Activated CD8-positive, alpha-beta memory T cell treated with anti-CD3 and anti-CD28 coated beads for 1 hour (primary cell): ENCODE measurements around the gene ENPP5.

Source experiments
- DNase-seq, 2 donors: peaks; one replicate each; pipeline ENCODE4 v3.0.0-alpha.2; 2020; ENCODE audit warnings: low read depth in 1 of 2; ENCODE audit errors: extremely low read depth in 1 of 2

Gene ENPP5, protein sequence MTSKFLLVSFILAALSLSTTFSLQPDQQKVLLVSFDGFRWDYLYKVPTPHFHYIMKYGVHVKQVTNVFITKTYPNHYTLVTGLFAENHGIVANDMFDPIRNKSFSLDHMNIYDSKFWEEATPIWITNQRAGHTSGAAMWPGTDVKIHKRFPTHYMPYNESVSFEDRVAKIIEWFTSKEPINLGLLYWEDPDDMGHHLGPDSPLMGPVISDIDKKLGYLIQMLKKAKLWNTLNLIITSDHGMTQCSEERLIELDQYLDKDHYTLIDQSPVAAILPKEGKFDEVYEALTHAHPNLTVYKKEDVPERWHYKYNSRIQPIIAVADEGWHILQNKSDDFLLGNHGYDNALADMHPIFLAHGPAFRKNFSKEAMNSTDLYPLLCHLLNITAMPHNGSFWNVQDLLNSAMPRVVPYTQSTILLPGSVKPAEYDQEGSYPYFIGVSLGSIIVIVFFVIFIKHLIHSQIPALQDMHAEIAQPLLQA

DNA sequence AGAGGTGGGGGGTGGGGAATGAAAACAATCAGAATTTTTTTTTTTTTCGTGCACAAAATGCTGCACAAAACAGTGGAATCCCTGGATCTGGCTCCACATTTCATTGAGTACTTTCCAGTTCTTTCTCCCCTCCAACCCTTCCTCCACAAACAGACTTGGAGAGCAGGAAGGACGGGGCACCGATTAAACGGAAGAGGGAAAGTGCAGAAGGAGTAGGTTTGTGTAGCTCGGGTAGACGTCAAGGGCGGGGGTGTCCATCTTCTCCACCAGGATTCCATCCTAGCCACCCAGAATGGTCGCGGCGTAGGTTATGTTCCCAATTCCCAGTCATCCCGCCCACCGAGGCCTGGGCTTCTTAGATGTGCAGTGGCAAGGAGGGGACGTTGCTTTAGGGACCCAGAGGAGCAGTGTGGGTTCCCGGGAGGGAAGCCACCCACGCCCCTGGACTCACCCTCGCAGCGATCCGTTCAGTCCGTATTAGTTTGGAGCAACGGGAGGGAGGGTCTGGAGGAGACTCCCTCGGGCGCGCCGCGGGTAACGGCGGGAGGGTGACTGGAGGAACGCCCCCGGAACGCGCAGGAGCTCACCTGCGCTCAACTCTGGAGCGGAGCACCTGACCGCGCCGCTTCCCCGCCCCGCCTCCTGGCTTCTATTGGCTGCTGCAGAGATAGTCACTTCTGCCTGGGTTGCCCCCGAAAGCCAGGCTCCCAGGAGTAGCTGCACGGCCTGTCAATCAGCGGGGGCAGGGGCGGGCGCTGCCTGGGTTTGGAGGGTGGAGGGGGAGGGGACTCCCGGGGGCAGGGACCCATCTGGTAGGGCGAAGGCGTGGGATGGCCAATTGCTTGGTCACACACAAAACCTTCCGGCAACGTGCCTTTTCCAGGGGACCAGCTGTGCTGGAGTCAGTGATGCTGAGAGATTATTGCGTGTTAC lies at the start of gene ENPP5:
ENPP5 (minus strand) TSS at position 624 of the 933 bp plus-strand sequence. CDS start 2,718 bp downstream, outside the sequence.
- peak; percentile 57 to 60 for DNase-seq

DNA sequence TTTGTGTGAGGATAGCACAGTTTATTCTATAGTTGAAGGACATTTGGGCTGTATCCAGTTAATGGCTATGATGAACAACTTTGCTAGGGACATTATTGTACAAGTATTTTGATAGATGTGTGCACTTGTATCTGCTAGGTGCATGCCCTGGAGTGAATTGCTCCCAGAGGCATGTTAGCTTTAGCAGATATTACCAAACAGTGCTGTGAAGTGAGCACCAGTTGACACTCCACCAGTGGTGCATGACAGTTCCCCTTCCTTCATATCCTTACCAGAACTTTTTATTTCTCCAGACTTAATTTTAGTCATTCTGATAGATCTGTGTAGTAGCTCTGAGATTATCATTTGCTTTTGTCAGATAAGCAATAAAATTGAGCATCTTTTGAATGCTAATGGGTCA lies 48.9 kb upstream of the ENPP5 start:
- no peak for DNase-seq

DNA sequence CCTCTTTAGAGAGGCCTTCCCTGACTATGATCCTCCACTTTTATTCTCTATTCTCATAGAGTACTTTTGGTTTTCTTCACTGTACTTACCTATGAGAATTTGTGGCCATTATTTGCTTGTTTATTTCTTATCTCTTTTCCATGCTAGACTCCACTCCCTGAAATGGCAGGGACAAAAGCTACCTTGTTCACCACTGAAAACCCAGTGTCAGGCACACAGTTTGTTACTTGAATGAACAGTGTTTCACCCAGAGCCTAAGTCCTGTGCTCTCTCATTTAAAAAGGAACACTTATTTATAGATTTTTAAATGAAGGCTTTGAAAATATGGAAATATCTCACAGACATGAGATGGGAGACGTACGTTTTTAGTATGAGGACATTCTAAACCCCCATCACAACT lies 47.7 kb upstream of the ENPP5 start:
- no peak for DNase-seq

DNA sequence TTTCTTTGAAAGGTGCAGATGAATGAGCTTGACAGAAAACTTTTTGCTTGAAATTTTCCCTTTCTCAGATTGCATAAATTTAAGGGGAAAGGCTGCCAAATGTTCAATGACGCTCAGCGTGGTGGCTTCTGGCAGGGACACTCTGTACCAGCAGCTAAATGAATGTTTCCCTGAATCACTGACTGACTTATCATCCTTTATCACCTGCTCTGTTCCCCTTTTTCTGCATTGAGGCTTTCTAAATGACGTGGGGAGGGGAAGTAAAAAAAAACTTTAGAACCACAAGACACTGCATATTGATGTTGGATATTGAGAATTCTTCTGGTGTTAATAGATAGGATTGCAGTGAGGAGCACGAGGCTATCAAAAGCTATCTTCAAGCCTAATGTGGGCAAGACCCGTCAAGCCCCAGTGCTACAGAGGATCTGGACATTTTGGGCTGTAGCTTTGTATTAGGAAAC lies 46.9 kb upstream of the ENPP5 start:
- no peak for DNase-seq

DNA sequence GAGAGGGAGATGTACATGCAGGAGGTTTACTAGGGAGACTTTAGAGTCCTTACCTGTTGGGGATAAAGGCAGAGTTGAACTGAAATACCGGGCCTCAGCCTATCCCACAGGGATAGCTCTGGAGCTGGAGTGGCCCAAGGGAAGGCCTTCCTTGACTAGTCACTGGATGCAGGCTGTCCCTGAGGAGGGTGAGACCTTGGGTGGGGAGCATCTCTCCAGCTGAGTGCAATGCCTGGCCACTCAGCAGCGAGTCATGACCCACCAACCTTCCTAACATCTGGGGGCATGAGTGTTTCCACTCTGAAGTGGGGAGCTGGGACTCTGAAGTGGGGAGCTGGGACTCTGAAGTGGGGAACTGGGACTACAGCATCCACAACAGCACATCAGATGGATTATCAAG lies 46.1 kb upstream of the ENPP5 start:
- no peak for DNase-seq

DNA sequence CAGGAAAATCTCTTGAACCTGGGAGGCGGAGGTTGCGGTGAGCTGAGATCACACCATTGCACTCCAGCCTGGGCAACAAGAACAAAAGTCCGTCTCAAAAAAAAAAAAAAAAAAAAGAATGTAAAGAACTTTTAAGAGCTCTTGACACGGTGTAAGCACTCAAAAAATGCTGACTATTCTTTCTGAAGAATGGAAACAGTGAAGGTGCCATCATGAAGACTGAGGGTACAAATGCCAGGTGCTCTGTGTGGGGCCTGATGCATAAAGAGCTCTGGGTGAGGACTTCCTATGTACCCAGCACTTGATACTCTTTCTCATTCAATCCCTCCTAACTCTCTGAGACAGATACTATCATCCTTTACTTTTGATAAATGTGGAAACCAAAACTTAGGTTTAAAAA lies 45.0 kb upstream of the ENPP5 start:
- DNase-seq = no peak

DNA sequence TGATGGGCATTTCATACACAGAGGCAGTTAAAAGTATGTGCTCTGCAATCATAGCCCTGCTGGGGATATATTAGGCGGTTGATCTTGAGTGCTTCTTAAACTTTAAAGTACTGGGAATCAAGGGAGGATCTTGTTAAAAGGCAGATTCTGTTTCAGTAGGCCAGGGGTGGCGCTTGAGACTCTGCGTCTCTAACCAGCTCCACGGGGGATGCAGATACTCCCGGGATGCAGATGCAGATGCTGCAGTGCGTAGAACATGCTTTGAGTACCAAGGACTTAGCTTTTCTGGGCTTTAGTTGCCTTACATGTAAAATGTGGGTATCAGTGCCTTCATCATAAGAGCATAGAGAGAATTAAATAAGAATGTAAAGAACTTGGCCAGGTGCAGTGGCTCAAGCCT lies 44.4 kb upstream of the ENPP5 start:
- DNase-seq = no peak

DNA sequence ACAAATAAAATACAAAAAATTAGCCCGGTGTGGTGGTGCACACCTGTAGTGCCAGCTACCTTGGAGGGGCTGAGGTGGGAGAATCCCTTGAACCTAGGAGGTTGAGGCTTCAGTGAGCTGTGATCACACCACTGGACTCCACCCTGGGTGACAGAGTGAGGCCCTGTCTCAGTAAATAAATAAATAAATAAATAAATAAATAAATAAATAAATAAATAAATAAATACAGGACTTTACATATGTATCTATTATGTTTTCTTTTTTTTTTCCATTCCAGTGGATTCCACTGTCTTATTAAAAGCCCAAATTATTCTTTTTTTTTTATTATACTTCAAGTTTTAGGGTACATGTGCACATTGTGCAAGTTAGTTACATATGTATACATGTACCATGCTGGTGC lies 41.1 kb upstream of the ENPP5 start:
- DNase-seq = no peak

DNA sequence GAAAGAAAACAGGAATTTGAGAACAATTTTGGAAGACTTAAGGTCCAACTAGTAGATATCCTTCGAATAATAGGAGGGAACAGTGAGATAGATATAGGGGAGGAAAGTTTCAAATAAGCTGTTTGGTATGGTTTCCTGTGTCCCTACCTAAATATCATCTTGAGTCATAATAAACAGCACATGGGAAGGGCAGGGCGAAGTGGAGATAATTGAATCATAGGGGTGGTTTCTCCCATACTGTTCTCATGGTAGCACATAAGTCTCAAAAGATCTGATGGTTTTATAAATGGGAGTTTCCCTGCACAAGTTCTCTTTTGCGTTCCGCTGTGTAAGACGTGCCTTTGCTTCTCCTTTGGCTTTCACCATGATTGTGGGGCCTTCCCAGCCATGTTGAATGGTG lies 39.5 kb upstream of the ENPP5 start:
- DNase-seq = no peak

DNA sequence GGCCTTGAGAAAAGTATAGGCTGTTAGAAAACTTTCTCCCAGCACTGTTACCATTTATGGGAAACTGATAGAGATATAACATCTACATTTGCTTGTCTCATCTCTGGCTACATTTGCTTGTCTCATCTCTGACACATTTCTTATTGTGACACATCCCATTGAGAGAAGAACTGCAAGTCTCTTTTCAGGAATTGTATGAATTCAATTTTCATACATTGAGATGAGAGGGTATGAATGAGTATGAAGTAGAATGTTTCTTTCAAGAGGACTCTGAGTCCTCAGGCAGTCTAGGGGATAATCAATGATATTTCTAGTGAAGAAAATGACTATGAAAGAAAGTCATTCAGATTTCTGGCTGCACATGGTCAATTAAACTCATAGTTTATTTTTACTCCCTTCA lies 37.5 kb upstream of the ENPP5 start:
- no peak for DNase-seq

DNA sequence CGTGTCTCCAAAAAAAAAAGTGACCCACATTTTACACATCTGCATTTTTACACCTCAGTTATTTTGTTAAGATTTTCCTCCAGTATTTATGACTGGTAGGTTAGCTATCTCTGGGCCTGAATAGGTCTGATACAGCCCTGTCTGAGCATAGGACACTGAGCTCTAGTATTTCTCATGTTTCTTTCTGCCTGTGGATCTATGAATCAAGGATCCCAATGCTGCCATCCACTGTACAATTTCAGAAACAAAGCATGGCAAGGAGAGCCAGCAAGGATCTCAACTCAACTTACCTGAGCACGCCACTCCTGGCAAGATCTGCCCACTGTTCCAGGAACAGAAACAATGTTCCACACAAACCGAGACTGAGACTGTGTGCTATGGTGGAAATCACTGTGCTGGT lies 36.4 kb upstream of the ENPP5 start:
- DNase-seq = no peak

DNA sequence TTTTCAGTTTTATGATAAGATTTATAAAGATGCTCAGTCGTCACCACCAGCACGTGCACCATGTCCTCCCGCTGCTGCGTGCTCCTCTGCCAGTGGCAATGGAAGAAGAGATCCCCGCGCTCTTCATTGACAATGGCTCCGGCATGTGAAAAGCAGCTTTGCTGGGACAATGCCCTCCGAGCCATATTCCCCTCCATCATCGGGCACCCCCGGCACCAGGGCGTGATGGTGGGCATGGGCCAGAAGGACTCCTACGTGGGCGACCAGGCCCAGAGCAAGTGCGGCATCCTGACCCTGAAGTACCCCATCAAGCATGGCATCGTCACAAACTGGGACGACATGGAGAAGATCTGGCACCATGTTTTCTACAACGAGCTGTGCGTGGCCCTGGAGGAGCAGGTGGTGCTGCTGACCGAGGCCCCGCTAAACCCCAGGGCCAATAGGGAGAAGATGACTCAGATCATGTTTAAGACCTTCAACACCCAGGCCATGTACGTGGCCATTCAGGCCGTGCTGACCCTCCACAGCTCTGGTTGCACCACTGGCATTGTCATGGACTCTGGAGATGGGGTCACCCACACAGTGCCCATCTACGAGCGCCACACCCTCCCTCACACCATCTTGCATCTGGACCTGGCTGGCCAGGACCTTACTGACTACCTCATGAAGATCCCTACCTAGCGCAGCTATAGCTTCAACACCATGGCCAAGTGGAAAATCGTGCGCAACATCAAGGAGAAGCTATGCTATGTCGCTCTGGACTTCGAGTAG lies 34.3 kb upstream of the ENPP5 start:
- no peak for DNase-seq

DNA sequence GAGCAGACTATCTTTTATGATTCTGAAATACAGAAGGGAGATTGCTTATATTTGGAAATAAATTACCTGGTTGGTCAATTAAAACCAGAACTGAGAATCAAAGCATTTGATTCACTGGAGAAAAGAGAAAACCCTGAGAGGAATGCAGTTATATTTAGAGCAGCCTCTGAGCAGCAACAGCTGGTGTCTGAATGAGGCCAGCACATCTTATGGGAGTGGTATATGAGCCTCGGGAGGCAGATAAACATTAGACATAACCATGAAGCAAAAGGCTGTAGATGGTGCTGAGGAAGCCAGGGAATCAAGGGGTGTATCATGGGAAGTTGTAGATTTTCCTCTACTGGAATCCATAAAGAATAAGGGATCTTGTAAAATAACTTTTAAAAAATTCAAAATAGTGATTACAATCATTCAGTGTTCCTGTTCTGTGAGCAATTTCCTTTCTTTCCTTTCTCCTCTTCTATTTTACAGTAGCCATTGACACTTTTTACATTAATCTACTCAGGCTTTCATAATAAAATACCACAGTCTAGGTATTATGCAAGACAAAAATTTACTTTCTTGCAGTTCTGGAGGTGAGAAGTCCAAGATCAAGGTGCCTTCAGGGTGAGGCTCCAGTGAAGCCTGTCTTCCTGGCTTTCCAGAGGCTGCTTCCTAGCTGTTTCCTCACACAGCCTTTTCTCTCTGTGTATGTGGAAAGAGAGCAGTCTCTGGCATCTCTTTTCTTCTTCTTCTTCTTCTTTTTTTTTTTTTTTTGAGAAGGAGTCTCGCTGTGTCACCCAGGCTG lies 32.8 kb upstream of the ENPP5 start:
- DNase-seq = no peak

DNA sequence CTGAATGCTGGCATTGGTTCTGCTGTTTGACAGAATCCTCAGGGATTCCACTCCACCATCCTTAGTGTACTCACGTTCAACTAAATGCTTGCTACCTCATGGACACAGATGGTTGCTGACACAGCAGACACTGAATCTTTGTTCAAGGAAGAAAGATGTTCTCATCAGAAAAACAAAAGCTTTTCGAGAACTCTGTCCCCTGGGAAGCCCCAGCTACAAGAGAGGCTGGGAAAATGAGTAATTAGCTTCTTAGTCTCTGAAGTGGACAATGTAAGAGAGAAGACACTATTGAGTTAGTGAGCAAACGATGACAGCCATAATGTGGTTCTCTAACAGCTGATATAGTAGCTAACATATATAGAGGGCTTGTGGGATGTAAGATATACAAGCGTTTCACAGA lies 30.9 kb upstream of the ENPP5 start:
- no peak for DNase-seq

DNA sequence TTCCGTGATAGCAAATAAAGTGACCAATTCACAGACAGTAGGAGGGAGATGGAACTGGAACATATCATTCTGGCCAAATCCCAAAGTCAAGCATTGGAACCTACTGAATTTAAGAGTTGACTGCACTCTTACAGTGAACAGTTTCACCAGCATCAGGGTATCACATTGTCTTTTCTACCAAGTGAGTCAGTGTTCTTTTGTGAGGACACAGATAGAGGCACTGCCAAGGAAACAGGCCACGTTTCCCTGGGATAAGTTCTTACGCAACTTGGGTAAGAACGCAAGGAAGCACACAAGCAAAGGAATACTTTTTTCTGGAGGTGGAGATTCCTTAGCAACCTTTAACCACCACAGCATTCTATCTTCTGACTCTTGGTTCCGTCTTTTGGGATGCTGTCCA lies 28.6 kb upstream of the ENPP5 start:
- no peak for DNase-seq

DNA sequence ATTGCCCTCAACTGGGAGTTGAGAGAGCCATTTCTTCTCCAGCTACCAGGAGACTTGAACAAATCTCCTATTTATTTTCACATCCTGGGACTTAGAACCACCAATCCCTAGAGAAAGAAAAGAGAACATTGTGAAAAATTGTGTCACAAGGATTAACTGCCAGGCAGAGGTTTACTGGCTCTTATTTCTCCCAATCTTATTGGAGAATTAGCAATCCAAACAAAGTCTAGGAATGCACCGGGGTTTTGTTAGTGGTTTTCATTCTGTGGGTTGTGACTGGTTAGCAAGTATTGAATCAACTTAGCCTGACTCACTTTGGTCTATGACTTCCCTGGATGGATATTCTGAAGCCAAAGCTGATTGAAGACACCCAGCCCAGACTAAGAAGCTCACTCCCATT lies 21.2 kb upstream of the ENPP5 start:
- no peak for DNase-seq

DNA sequence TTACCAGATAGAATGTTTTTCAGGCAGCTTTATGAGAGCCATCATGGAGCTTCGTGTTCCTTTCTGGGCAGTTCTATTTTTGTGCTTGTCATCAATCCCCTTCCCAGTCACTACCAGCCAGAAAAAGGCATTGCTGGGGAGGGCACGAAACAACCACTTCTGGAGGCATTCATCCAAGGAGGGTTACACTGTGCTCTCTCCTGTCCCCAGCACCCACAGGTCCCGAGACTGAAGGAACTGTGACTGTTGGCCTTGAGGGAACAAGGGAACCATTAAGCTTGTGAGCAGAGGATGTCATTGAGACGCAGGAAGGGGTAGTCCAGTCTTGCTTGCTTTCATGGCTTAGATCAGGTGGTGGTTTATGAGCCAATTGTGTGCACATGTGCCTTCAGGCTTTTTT lies 20.1 kb upstream of the ENPP5 start:
- DNase-seq = no peak

DNA sequence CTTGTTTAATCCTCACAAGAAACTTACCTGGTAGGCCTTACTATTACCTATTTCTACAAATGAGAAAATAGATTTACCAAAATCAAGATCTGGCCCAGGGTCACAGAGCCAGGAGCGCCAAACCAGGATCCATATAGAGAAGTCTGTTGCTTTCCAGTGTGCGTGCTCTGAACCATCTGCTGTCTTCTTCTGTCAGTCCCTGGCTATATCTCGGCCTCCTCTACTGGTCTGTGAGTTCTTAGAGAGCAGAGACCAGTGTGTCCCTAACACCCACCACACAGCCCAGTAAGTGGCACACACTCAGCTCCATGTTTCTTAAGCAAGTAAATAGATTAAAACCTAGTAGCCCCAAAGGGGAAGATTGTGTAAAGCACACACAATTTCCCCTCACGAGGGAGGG lies 18.9 kb upstream of the ENPP5 start:
- no peak for DNase-seq

DNA sequence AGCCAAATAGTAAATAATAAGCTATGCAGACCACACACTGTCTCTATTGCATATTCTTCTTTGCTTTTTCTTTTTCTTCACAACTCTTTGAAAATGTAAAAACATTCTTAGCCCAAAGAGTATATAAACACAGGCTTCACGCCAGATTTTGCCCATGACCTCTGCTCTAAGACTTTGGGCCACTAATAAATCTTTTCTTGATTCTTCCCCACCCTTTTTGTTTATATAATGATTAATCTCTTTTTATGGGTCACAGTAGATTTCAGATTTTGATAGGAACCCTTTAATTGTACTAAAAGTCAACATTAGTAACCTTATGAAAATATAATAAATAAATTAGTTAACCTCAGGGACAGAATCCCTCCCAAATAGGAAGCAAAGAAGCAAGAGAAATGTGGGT lies 15.8 kb upstream of the ENPP5 start:
- no peak for DNase-seq

DNA sequence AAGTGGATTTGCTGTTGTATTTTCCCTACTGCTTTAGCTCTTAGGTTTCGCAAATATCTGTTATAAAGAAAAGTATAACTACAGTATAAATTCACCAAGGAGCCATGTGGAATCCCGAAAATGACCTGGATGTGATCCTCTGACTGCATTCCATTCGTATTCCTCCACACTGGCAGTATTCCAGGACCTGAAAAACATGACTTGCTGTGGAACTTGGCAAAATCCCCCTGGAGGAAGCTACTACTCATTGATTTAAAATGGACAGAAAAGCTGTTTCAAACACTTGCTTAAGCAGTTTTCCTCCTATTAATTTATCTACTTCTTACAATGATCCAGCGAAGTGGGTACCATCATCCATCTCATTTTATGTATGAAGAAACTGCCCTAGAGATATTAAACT lies 13.3 kb upstream of the ENPP5 start:
- DNase-seq = no peak
